HEK293 (cell line): ENCODE measurements around the gene MAPT.

Source experiments
- CTCF ChIP-seq: fragments of 450-650 bp; formaldehyde crosslinking; IDR thresholded peaks from 2 replicates; pipeline ENCODE4 v1.5.1; 2016; ENCODE audit warnings: missing biosample characterization, missing genetic modification characterization
- OSR2 ChIP-seq: fragments of 450-650 bp; formaldehyde crosslinking; IDR thresholded peaks from 2 replicates; pipeline ENCODE4 v1.5.1; 2016; ENCODE audit warnings: missing biosample characterization, missing genetic modification characterization
- PRDM1 ChIP-seq: fragments of 450-650 bp; formaldehyde crosslinking; IDR thresholded peaks from 2 replicates; pipeline ENCODE4; 2016; ENCODE audit warnings: missing biosample characterization, missing genetic modification characterization
- REST ChIP-seq: fragments of 450-650 bp; formaldehyde crosslinking; IDR thresholded peaks from 2 replicates; pipeline ENCODE4 v1.5.1; 2016; ENCODE audit warnings: missing biosample characterization, missing genetic modification characterization
- TCF7L2 ChIP-seq: IDR thresholded peaks from 2 replicates; pipeline ENCODE4 v1.6.1; 2011; ENCODE audit warnings: low read depth, mild to moderate bottlenecking, inconsistent platforms, low read length, moderate library complexity, borderline replicate concordance
- ZNF10 ChIP-seq: fragments of 450-650 bp; formaldehyde crosslinking; IDR thresholded peaks from 2 replicates; pipeline ENCODE4 v1.5.1; 2017; ENCODE audit warnings: missing biosample characterization, missing genetic modification characterization
- ZNF112 ChIP-seq: fragments of 450-650 bp; formaldehyde crosslinking; IDR thresholded peaks from 2 replicates; pipeline ENCODE4 v1.5.0; 2017; ENCODE audit warnings: missing biosample characterization, missing genetic modification characterization
- ZNF280C ChIP-seq: fragments of 450-650 bp; formaldehyde crosslinking; IDR thresholded peaks from 2 replicates; pipeline ENCODE4 v1.5.1; 2016; ENCODE audit warnings: missing biosample characterization, missing genetic modification characterization
- ZNF350 ChIP-seq: fragments of 450-650 bp; formaldehyde crosslinking; IDR thresholded peaks from 2 replicates; pipeline ENCODE4 v1.5.0; 2017; ENCODE audit warnings: missing biosample characterization, mild to moderate bottlenecking, missing genetic modification characterization
- ZNF510 ChIP-seq: fragments of 450-650 bp; formaldehyde crosslinking; IDR thresholded peaks from 2 replicates; pipeline ENCODE4 v1.5.1; 2018; ENCODE audit warnings: mild to moderate bottlenecking, missing genetic modification characterization, missing biosample characterization; ENCODE audit not compliant: insufficient replicate concordance
- ZNF561 ChIP-seq: fragments of 450-650 bp; IDR thresholded peaks from 2 replicates; pipeline ENCODE4 v1.5.1; 2018; ENCODE audit warnings: missing biosample characterization, missing genetic modification characterization, borderline replicate concordance

GRCh38 chr17:45893725-45894021 lies 681 bp upstream of the MAPT start:
- TF ChIP-seq ZNF350 (tag by site-specific recombination), result no peak
- no peak for TF ChIP-seq CTCF (tag by site-specific recombination)
- no peak for TF ChIP-seq ZNF112 (tag by site-specific recombination)
- TF ChIP-seq ZNF561 (tag by site-specific recombination), result no peak
- no peak for TF ChIP-seq PRDM1
- no peak for TF ChIP-seq ZNF10
- TF ChIP-seq ZNF510 (tag by site-specific recombination), result no peak
- no peak for TF ChIP-seq ZNF280C (tag by site-specific recombination)
- TF ChIP-seq OSR2 (tag by site-specific recombination), result no peak
- TF ChIP-seq TCF7L2, result no peak
- TF ChIP-seq REST, result no peak
